Measurements from ENCODE around the gene UGT1A8. TPM values are rescaled to one million over a fixed set of nuclear protein-coding genes. Genes with fewer than 3 reads are reported as not detected.

The UGT1A8 gene
- total RNA-seq, 1 donor from 2014 or later: not detected

GRCh38 chr2:233679196-233679595 lies 61.8 kb downstream of the UGT1A8 start:
- no peaks in the 10 kb centered on the region for H3K36me3 Mint-ChIP-seq (ENCODE audit: low read depth)
- H3K4me1 Mint-ChIP-seq (ENCODE audit: low read depth): peaks cover 5% of the 10 kb centered on the region
- peaks cover 6% of the 10 kb centered on the region for H3K9me3 Mint-ChIP-seq (ENCODE audit: low read depth)
- no peak overlapping the region for H3K27ac Mint-ChIP-seq (ENCODE audit: unreplicated experiment)
- no peak overlapping the region for H3K4me3 Mint-ChIP-seq (ENCODE audit: unreplicated experiment)
- TF ChIP-seq CTCF (IDR thresholded peaks at IDR 0.05): no peak
- DNase-seq (ENCODE audit: low spot score): no peak
- no peaks in the 10 kb centered on the region for H3K27me3 Mint-ChIP-seq (ENCODE audit: low read depth)

GRCh38 chr2:233680361-233681045 lies 63.1 kb downstream of the UGT1A8 start:
- Mint-ChIP-seq H3K4me3 (ENCODE audit: unreplicated experiment) (no peak overlapping the region), H3K27ac (ENCODE audit: unreplicated experiment) (no peak overlapping the region), H3K27me3 (ENCODE audit: low read depth) (no peaks in the 10 kb centered on the region), H3K9me3 (ENCODE audit: low read depth) (peaks cover 6% of the 10 kb centered on the region), H3K4me1 (ENCODE audit: low read depth) (peaks cover 5% of the 10 kb centered on the region), H3K36me3 (ENCODE audit: low read depth) (no peaks in the 10 kb centered on the region)
- no peak for TF ChIP-seq CTCF (IDR thresholded peaks at IDR 0.05)
- no peak for DNase-seq (ENCODE audit: low spot score)

- no peak within 1 kb of the TSS for H3K4me3 Mint-ChIP-seq (ENCODE audit: unreplicated experiment)
- H3K27ac Mint-ChIP-seq (ENCODE audit: unreplicated experiment): no peak within 1 kb of the TSS
- DNase-seq (ENCODE audit: low spot score): no peak
- H3K9me3 Mint-ChIP-seq (ENCODE audit: low read depth): peaks cover 2% of the 10 kb centered on the region
- H3K36me3 Mint-ChIP-seq (ENCODE audit: low read depth): peaks cover 1% of the 10 kb centered on the region
- TF ChIP-seq CTCF (IDR thresholded peaks at IDR 0.05): no peak
- H3K27me3 Mint-ChIP-seq (ENCODE audit: low read depth): no peaks in the 10 kb centered on the region
- H3K4me1 Mint-ChIP-seq (ENCODE audit: low read depth): no peaks in the 10 kb centered on the region
These were observed 64.2 kb downstream of the UGT1A8 start, which contains the start of gene UGT1A7 for GRCh38 chr2:233681521-233682099. UGT1A7 (plus strand) TSS chr2:233681901; CDS start chr2:233681938, 37 bp downstream.

GRCh38 chr2:233684640-233685039 lies 67.2 kb downstream of the UGT1A8 start:
- H3K4me3 Mint-ChIP-seq (ENCODE audit: unreplicated experiment): no peak overlapping the region

GRCh38 chr2:233686928-233687327 lies 69.5 kb downstream of the UGT1A8 start:
- no peaks in the 10 kb centered on the region for H3K27me3 Mint-ChIP-seq (ENCODE audit: low read depth)
- peaks cover 2% of the 10 kb centered on the region for H3K36me3 Mint-ChIP-seq (ENCODE audit: low read depth)
- no peak for DNase-seq (ENCODE audit: low spot score)
- TF ChIP-seq CTCF (IDR thresholded peaks at IDR 0.05): no peak
- no peak overlapping the region for H3K4me3 Mint-ChIP-seq (ENCODE audit: unreplicated experiment)
- H3K9me3 Mint-ChIP-seq (ENCODE audit: low read depth): no peaks in the 10 kb centered on the region
- no peak overlapping the region for H3K27ac Mint-ChIP-seq (ENCODE audit: unreplicated experiment)
- no peaks in the 10 kb centered on the region for H3K4me1 Mint-ChIP-seq (ENCODE audit: low read depth)

More at GRCh38 chr2:233684640-233685039, 67.2 kb downstream of the UGT1A8 start:
- H3K9me3 Mint-ChIP-seq (ENCODE audit: low read depth): no peaks in the 10 kb centered on the region
- TF ChIP-seq CTCF (IDR thresholded peaks at IDR 0.05): no peak
- no peaks in the 10 kb centered on the region for H3K4me1 Mint-ChIP-seq (ENCODE audit: low read depth)
- H3K36me3 Mint-ChIP-seq (ENCODE audit: low read depth): peaks cover 2% of the 10 kb centered on the region
- no peaks in the 10 kb centered on the region for H3K27me3 Mint-ChIP-seq (ENCODE audit: low read depth)
- no peak overlapping the region for H3K27ac Mint-ChIP-seq (ENCODE audit: unreplicated experiment)
- no peak for DNase-seq (ENCODE audit: low spot score)

All from chondrocyte (in vitro differentiated cells).